Liver (tissue), 9 donors: ENCODE results near the gene CDH13. TPM values are rescaled to one million over a fixed set of nuclear protein-coding genes. Genes with fewer than 3 reads are reported as not detected.

Experiments
- DNase-seq: peaks from one replicate; pipeline ENCODE4 v3.0.0-alpha.2; 2017; ENCODE audit warnings: low spot score
- H3K27ac ChIP-seq, 2 donors: one replicate each; pipeline ENCODE4 v1.7.0; 2013; ENCODE audit warnings: inconsistent platforms in 2 of 2, low read length in 2 of 2, control low read depth in 1 of 2, low read depth in 1 of 2, mild to moderate bottlenecking in 1 of 2
- H3K27me3 ChIP-seq, 4 donors: one replicate each; pipeline versions ENCODE4 v1.6.1 to v1.7.0; 2013; ENCODE audit warnings: low read length in 3 of 4, inconsistent platforms in 1 of 4, mild to moderate bottlenecking in 1 of 4, moderate library complexity in 1 of 4; ENCODE audit not compliant: control insufficient read depth in 4 of 4, insufficient read depth in 4 of 4
- H3K36me3 ChIP-seq, 4 donors: one replicate each; pipeline versions ENCODE4 v1.6.1 to v1.7.0; 2013; ENCODE audit warnings: low read length in 3 of 4, mild to moderate bottlenecking in 3 of 4, low read depth in 1 of 4, moderate library complexity in 1 of 4; ENCODE audit not compliant: control insufficient read depth in 4 of 4, insufficient read depth in 3 of 4
- H3K4me1 ChIP-seq, 4 donors: one replicate each; pipeline versions ENCODE4 v1.6.1 to v1.7.0; 2013; ENCODE audit warnings: low read length in 3 of 4, mild to moderate bottlenecking in 3 of 4, moderate library complexity in 1 of 4; ENCODE audit not compliant: control insufficient read depth in 4 of 4, insufficient read depth in 4 of 4
- H3K4me3 ChIP-seq, 3 donors: one replicate each; pipeline versions ENCODE4 v1.6.1 to v1.7.0; 2013; ENCODE audit warnings: low read length in 3 of 3, control low read depth in 1 of 3, low read depth in 1 of 3, mild to moderate bottlenecking in 1 of 3
- H3K9ac ChIP-seq, 2 donors: one replicate each; pipeline ENCODE4 v1.7.0; 2013; ENCODE audit warnings: low read length in 2 of 2, mild to moderate bottlenecking in 2 of 2, moderate library complexity in 2 of 2, control low read depth in 1 of 2, low read depth in 1 of 2
- H3K9me3 ChIP-seq, 4 donors: one replicate each; pipeline versions ENCODE4 v1.6.1 to v1.7.0; 2013; ENCODE audit warnings: low read length in 3 of 4; ENCODE audit not compliant: control insufficient read depth in 4 of 4
- ATF3 ChIP-seq: IDR thresholded peaks from 2 replicates; pipeline ENCODE4 v1.6.1; 2016; ENCODE audit warnings: antibody characterized with exemption
- EGR1 ChIP-seq, 2 donors: IDR thresholded peaks; 2 replicates each; pipeline ENCODE4 v1.6.1; 2016 to 2018; ENCODE audit warnings: antibody characterized with exemption in 2 of 2, low read depth in 2 of 2
- HNF4A ChIP-seq, 2 donors: conservative IDR thresholded peaks; 2 replicates each; pipeline ENCODE4 v1.6.1; 2016; ENCODE audit warnings: antibody characterized with exemption in 2 of 2, mild to moderate bottlenecking in 2 of 2
- HNF4G ChIP-seq: IDR thresholded peaks from 2 replicates; pipeline ENCODE4 v1.6.1; 2016; ENCODE audit warnings: antibody characterized with exemption
- MAX ChIP-seq: IDR thresholded peaks from 2 replicates; pipeline ENCODE4 v1.6.1; 2016; ENCODE audit warnings: antibody characterized with exemption
- NR2F2 ChIP-seq: IDR thresholded peaks from 2 replicates; pipeline ENCODE4 v1.6.1; 2016; ENCODE audit warnings: antibody characterized with exemption
- RXRA ChIP-seq, 2 donors: IDR thresholded peaks; 2 replicates each; pipeline ENCODE4 v1.6.1; 2017 to 2018; ENCODE audit warnings: antibody characterized with exemption in 2 of 2, mild to moderate bottlenecking in 1 of 2
- SP1 ChIP-seq: IDR thresholded peaks from 2 replicates; pipeline ENCODE4 v1.6.1; 2018; ENCODE audit warnings: antibody characterized with exemption, mild to moderate bottlenecking
- YY1 ChIP-seq: IDR thresholded peaks from 2 replicates; pipeline ENCODE4 v1.6.1; 2016; ENCODE audit warnings: antibody characterized with exemption, mild to moderate bottlenecking
- WGBS: extraction: QIAGEN DNeasy Blood & Tissue Kit; methylation state at CpG from one replicate; pipeline ENCODE4 v1.1.7; 2013; 5-methylcytosine and 5-hydroxymethylcytosine counted together
- polyA plus RNA-seq, 2 donors: library from polyadenylated mRNA; stranded (reverse) in 1 of 2; unstranded in 1 of 2; fragments of 200-250 nt in 1 of 2; fragments of >200 nt in 1 of 2; fragmentation: Nextera tagmentation in 1 of 2; extraction: Ambion mirVana in 1 of 2; gene quantifications; one replicate each; pipeline versions ENCODE4 v1.2.1 to v1.2.3, GENCODE V29; 2013 to 2015
- total RNA-seq, 2 donors: library from RNA; depleted of rRNA; stranded (reverse); fragments of >200 nt; gene quantifications; one replicate each; pipeline ENCODE4 v1.2.3, GENCODE V29; 2014
- TF ChIP-seq, protein P1 (sequence below): IDR thresholded peaks from 2 replicates; pipeline ENCODE4 v1.6.1; 2016; ENCODE audit warnings: antibody characterized with exemption, mild to moderate bottlenecking
- TF ChIP-seq, protein P2 (sequence below): IDR thresholded peaks from 2 replicates; pipeline ENCODE4 v1.6.1; 2016; ENCODE audit warnings: antibody characterized with exemption
- TF ChIP-seq, protein P3 (sequence below): fragments of 150-350 bp; IDR thresholded peaks from 2 replicates; pipeline ENCODE4 v1.5.1; 2017; ENCODE audit warnings: improper control_type of control experiment, low read depth, low read length; ENCODE audit not compliant: missing input control
- donor health status: healthy.
- donor health status: healthy.
- donor health status: healthy.
- donor health status: healthy.
- donor health status: healthy.

The CDH13 gene
- total and polyA plus RNA-seq, 4 donors, result 0.21 to 1.5 (median 0.58) TPM

GRCh38 chr16:83137894-83138293 is 511.1 kb downstream of the CDH13 start (continued):
- TF ChIP-seq, protein P1, sequence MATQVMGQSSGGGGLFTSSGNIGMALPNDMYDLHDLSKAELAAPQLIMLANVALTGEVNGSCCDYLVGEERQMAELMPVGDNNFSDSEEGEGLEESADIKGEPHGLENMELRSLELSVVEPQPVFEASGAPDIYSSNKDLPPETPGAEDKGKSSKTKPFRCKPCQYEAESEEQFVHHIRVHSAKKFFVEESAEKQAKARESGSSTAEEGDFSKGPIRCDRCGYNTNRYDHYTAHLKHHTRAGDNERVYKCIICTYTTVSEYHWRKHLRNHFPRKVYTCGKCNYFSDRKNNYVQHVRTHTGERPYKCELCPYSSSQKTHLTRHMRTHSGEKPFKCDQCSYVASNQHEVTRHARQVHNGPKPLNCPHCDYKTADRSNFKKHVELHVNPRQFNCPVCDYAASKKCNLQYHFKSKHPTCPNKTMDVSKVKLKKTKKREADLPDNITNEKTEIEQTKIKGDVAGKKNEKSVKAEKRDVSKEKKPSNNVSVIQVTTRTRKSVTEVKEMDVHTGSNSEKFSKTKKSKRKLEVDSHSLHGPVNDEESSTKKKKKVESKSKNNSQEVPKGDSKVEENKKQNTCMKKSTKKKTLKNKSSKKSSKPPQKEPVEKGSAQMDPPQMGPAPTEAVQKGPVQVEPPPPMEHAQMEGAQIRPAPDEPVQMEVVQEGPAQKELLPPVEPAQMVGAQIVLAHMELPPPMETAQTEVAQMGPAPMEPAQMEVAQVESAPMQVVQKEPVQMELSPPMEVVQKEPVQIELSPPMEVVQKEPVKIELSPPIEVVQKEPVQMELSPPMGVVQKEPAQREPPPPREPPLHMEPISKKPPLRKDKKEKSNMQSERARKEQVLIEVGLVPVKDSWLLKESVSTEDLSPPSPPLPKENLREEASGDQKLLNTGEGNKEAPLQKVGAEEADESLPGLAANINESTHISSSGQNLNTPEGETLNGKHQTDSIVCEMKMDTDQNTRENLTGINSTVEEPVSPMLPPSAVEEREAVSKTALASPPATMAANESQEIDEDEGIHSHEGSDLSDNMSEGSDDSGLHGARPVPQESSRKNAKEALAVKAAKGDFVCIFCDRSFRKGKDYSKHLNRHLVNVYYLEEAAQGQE, result no peak
- no peak for TF ChIP-seq HNF4G
- no peak for TF ChIP-seq HNF4A (conservative IDR thresholded peaks at IDR 0.05)
- no peak for TF ChIP-seq EGR1 (IDR thresholded peaks at IDR 0.05; ENCODE audit: low read depth in 2 of 2)

DNA sequence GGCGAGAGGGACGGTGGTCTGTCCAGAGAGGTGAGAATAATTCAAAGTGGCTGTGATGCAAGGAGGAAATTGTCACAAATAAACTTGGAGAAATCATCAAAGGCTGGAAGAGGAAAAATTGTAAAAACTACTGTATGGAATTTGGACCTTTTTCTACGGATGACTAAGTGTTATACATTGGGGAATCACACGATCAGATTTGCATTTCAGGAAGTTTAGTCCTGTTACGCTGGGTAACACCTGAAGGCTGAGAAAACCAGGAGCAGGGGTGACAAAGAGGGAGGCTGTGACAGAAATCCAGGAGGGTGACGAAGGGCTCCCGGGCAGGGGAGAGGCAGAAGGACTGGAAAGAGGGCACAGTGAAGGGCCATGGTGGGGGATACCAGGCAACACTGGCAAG is 511.7 kb downstream of the CDH13 start:
- Histone ChIP-seq H3K27me3 (peaks cover 0 to 2% (median 0%) of the 10 kb centered on the region in 4 donors), H3K27ac (no peak overlapping the region), H3K9me3 (no peaks in the 10 kb centered on the region), H3K9ac (no peak overlapping the region), H3K4me3 (no peak overlapping the region), H3K36me3 (no peaks in the 10 kb centered on the region), H3K4me1 (peaks cover 0 to 8% (median 5%) of the 10 kb centered on the region in 4 donors)
- WGBS, result 86% methylated on average over 7 of the region's 7 CpGs
- TF ChIP-seq ATF3, result no peak
- no peak for TF ChIP-seq YY1
- TF ChIP-seq NR2F2, result no peak
- TF ChIP-seq RXRA (IDR thresholded peaks at IDR 0.05), result no peak
- TF ChIP-seq MAX, result no peak
- TF ChIP-seq, protein P2, sequence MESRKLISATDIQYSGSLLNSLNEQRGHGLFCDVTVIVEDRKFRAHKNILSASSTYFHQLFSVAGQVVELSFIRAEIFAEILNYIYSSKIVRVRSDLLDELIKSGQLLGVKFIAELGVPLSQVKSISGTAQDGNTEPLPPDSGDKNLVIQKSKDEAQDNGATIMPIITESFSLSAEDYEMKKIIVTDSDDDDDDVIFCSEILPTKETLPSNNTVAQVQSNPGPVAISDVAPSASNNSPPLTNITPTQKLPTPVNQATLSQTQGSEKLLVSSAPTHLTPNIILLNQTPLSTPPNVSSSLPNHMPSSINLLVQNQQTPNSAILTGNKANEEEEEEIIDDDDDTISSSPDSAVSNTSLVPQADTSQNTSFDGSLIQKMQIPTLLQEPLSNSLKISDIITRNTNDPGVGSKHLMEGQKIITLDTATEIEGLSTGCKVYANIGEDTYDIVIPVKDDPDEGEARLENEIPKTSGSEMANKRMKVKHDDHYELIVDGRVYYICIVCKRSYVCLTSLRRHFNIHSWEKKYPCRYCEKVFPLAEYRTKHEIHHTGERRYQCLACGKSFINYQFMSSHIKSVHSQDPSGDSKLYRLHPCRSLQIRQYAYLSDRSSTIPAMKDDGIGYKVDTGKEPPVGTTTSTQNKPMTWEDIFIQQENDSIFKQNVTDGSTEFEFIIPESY, result no peak
- TF ChIP-seq, protein P3, sequence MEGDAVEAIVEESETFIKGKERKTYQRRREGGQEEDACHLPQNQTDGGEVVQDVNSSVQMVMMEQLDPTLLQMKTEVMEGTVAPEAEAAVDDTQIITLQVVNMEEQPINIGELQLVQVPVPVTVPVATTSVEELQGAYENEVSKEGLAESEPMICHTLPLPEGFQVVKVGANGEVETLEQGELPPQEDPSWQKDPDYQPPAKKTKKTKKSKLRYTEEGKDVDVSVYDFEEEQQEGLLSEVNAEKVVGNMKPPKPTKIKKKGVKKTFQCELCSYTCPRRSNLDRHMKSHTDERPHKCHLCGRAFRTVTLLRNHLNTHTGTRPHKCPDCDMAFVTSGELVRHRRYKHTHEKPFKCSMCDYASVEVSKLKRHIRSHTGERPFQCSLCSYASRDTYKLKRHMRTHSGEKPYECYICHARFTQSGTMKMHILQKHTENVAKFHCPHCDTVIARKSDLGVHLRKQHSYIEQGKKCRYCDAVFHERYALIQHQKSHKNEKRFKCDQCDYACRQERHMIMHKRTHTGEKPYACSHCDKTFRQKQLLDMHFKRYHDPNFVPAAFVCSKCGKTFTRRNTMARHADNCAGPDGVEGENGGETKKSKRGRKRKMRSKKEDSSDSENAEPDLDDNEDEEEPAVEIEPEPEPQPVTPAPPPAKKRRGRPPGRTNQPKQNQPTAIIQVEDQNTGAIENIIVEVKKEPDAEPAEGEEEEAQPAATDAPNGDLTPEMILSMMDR, result no peak
- no peak for DNase-seq

- 90% methylated on average over 8 of the region's 8 CpGs for WGBS
- DNase-seq, result no peak
Observed at GRCh38 chr16:83138976-83139690, 512.4 kb downstream of the CDH13 start.

More at GRCh38 chr16:83138976-83139690, 512.4 kb downstream of the CDH13 start:
- peaks cover 0 to 2% (median 0%) of the 10 kb centered on the region in 4 donors for H3K27me3 ChIP-seq
- no peak overlapping the region for H3K27ac ChIP-seq
- TF ChIP-seq ATF3 (no peak), SP1 (no peak)
- no peak overlapping the region for H3K9ac ChIP-seq
- no peak overlapping the region for H3K4me3 ChIP-seq
- no peaks in the 10 kb centered on the region for H3K9me3 ChIP-seq
- peaks cover 0 to 8% (median 5%) of the 10 kb centered on the region in 4 donors for H3K4me1 ChIP-seq
- H3K36me3 ChIP-seq, result no peaks in the 10 kb centered on the region
